HG03432 (cell line): ENCODE results near the gene DAAM2.

Experiments
- ATAC-seq: cut with Tn5 transposase; IDR thresholded peaks from one replicate; pipeline ENCODE4 v1.9.1; 2021; ENCODE audit warnings: mild to moderate bottlenecking, moderate library complexity; ENCODE audit not compliant: unreplicated experiment

DAAM2 gene

GRCh38 chr6:39881851-39882530 is 89.8 kb downstream of the DAAM2 start:
- no peak for ATAC-seq

- no peak for ATAC-seq
These were observed 90.3 kb downstream of the DAAM2 start for GRCh38 chr6:39882531-39882899.

- ATAC-seq: no peak
These were observed 92.5 kb downstream of the DAAM2 start for GRCh38 chr6:39884696-39885095.

DNA sequence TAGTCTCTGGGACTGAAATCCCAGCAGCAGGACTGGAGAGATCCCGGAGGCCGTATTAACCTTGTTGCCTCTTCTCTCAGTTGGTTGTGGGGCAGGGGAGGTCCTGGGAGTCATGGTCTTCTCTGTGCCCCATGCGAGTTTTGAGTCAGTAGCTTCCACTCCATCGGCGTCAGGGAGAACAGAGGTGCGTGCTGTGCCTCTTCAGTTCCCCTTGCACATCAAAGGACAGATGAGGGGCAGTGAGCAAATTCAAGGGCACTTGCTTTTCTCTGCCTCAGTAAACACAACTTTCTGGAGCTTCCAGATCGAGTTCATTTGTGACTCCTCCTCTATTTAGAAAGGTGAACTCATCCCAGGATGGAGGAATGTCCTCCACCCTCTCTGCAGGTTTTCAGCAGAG is 93.5 kb downstream of the DAAM2 start:
- no peak for ATAC-seq

GRCh38 chr6:39886871-39887270 is 94.7 kb downstream of the DAAM2 start:
- no peak for ATAC-seq

DNA sequence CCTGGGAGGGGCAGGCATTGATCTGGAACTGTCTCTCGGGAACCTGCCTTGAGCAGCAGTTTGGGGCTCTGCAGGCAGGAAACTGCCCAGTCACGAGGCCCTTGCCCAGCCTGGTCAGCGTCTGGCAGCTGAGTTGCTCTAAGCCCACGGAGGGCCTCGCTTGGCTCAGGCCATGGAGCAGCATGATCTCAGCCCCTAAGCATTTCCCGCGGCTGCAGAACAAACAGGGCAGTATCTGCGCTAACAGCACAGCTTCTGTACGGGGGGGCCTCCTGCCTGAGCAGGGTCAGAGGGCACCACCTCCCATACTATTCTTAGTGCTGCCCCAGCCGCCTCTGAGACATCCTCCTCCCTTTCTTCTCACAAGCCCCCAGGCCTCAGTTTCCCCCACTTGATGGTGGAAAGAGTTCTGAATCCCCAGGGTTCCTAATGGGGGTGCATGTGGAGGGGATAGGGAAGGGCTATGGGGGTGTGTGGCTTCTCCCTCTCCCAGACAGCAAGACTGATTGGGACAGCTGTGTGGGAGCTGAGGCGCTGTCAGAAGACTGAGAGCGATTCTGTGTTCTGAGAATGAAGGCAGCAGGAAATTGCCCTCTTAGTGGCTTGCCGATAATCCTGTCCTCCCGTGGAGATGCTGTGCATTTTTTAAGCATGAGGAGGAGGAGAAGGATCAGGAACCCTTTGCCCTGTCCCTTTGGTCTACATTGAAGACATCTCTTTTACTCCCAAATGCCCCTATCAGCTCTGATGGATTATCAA is 95.7 kb downstream of the DAAM2 start:
- ATAC-seq: no peak

- no peak for ATAC-seq
These were observed 97.1 kb downstream of the DAAM2 start for GRCh38 chr6:39889229-39889628.

DNA sequence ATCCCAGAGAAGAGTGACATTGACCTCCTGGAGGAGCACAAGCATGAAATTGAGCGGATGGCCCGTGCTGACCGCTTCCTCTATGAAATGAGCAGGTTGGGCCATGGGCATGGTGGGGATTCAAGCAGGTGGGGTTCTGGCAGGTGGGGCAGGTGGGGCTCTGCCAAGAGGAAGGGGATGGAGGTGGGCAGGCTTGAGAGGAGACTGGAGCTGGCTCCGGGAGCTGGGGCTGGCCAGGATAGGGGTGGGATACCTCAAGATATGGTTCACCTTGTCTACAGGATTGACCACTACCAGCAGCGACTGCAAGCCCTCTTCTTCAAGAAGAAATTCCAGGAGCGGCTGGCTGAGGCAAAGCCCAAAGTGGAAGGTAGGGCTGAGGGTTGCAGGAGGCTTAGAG is 99.2 kb downstream of the DAAM2 start:
- ATAC-seq: no peak

- no peak for ATAC-seq
These were observed 99.8 kb downstream of the DAAM2 start for GRCh38 chr6:39891976-39892375.

GRCh38 chr6:39892490-39893129 is 100.4 kb downstream of the DAAM2 start:
- no peak for ATAC-seq

DNA sequence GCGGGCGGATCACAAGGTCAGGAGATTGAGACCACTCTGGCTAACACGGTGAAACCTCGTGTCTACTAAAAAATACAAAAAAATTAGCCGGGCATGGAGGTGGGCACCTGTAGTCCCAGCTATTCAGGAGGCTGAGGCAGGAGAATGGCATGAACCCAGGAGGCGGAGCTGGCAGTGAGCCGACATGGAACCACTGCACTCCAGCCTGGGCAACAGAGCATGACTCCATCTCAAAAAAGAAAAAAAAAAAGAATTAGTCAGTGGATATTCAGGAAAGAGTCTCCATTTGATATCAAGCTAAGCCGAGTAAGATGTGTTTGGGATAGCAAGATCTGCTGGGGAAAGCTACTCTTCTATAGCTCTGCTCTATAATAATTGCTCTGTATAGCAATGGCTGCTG is 101.1 kb downstream of the DAAM2 start:
- ATAC-seq: no peak

- ATAC-seq: no peak
These were observed 104.5 kb downstream of the DAAM2 start for GRCh38 chr6:39896701-39897100.

GRCh38 chr6:39897698-39898097 is 105.5 kb downstream of the DAAM2 start:
- no peak for ATAC-seq

GRCh38 chr6:39898625-39899024 is 106.4 kb downstream of the DAAM2 start:
- ATAC-seq: no peak

DNA sequence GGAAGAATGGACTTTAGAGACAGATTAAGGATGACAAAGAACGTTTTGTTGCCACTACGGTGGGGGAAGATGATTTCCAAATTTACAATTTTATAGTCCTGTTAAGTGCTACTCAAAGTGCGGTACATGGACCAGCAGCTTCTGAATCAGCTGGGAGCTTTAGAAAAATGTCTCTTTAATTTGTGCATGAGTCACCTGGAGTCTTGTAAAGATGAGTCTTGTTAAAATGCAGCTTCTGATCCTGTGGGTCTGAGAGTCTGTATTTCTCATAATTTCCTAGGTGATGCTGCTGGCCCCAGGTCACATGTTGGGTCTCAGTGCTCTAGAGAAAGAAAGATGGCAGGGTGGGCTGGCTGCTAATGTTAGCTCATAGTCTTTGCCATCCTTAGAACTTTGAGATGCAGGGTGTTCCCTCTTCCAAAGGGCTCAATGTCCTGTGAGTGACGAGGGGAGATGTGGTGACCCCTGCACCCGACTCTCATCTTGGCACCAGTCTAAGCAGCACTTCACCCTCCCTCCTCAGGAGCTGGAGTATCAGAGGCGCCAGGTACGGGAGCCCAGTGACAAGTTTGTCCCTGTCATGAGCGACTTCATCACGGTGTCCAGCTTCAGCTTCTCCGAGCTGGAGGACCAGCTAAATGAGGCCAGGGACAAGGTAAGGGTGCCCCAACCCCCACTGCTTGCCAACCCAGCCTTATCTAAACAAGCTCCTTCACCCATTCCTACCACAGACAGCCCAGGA is 107.5 kb downstream of the DAAM2 start:
- ATAC-seq: no peak

DNA sequence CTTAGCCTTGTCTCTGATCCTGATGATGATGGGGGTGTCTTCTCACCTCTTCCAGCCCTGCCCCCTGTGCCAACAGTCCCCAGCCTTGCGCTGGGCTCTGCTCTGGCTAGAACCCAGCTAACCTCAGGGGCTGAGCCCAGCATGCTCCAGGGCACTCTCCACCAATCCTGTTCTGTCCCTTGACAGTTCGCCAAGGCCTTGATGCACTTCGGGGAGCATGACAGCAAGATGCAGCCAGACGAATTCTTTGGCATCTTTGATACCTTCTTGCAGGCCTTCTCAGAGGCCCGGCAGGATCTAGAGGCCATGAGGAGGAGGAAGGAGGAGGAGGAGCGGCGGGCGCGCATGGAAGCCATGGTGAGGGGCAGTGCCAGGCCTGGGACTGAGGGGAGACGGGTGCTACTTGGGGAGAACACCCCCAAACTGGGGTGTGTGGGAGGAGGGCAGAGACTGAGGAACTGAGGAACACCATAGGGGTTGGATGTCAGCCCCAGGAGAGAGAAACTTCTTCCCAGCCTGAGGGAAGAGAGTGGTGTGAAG is 109.0 kb downstream of the DAAM2 start:
- no peak for ATAC-seq

GRCh38 chr6:39901670-39902069 is 109.5 kb downstream of the DAAM2 start:
- no peak for ATAC-seq

DNA sequence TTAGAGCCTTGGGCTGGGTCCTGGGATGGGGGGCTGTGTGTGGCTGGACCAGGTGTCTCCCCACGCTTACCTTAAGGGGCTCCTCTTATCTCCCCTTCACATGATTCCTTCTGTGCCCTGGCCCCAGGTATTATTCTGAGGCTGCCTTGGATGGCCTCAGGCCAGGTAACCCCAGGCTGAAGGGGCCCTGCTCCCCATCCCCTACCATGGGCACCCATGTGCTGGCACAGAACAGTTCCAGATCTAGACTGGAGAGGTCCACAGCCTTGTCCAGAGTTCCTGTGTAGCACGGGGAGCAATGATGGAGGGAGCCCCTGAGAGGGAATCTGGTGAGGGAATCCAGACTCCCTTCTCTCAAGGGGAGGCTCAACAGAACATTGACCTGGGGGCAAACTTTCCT is 110.0 kb downstream of the DAAM2 start:
- no peak for ATAC-seq

GRCh38 chr6:39902786-39903465 is 110.8 kb downstream of the DAAM2 start:
- ATAC-seq: no peak

- no peak for ATAC-seq
These were observed 111.5 kb downstream of the DAAM2 start for GRCh38 chr6:39903656-39904055.
